Measurements from ENCODE around the gene ENHO. TPM values are rescaled to one million over a fixed set of nuclear protein-coding genes. Genes with fewer than 3 reads are reported as not detected.

ENHO gene
- total and polyA plus RNA-seq, 11 donors, result 0.26 to 1.2 (median 0.45) TPM; not detected in 2

DNA sequence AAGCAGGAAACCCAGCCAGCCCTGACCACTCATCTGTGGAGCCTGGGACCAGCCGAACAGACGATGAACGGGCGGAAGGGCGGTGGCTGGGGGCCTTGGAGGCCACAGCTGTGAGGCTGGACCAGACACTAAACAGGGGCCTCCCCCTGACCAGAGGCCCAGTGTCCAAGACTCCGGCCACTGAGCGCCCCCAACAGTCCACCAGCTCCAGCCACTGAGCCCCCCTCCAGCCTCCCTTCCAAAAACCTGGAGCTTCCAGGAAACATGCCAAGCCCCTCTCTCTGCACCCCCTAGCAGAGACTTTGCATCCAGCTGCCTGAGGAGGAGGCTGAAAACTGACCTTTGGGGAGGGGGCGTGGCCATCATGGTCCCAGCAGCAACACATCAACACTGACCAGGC lies 43.5 kb upstream of the ENHO start:
- ATAC-seq, result no peak
- intact Hi-C loops (cut with DNase I), result no loop called here
- peak in 2 of 5 donors; percentile 6 to 59 for DNase-seq
- peaks cover 0 to 7% (median 0%) of the 10 kb centered on the region in 12 donors for H3K4me1 ChIP-seq
- H3K9me3 ChIP-seq, result no peaks in the 10 kb centered on the region
- no peak overlapping the region for H3K4me3 ChIP-seq
- no peaks in the 10 kb centered on the region for H3K27me3 ChIP-seq
- H3K27ac ChIP-seq, result no peak overlapping the region
- H3K36me3 ChIP-seq, result no peaks in the 10 kb centered on the region
- 60 to 80% (median 68%) methylated on average over 1 to 8 of the region's 8 CpGs for WGBS, 4 donors
- TF ChIP-seq POLR2A (IDR thresholded peaks at IDR 0.05), result no peak
- TF ChIP-seq, protein P1, sequence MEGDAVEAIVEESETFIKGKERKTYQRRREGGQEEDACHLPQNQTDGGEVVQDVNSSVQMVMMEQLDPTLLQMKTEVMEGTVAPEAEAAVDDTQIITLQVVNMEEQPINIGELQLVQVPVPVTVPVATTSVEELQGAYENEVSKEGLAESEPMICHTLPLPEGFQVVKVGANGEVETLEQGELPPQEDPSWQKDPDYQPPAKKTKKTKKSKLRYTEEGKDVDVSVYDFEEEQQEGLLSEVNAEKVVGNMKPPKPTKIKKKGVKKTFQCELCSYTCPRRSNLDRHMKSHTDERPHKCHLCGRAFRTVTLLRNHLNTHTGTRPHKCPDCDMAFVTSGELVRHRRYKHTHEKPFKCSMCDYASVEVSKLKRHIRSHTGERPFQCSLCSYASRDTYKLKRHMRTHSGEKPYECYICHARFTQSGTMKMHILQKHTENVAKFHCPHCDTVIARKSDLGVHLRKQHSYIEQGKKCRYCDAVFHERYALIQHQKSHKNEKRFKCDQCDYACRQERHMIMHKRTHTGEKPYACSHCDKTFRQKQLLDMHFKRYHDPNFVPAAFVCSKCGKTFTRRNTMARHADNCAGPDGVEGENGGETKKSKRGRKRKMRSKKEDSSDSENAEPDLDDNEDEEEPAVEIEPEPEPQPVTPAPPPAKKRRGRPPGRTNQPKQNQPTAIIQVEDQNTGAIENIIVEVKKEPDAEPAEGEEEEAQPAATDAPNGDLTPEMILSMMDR (IDR thresholded peaks at IDR 0.05), result no peak

DNA sequence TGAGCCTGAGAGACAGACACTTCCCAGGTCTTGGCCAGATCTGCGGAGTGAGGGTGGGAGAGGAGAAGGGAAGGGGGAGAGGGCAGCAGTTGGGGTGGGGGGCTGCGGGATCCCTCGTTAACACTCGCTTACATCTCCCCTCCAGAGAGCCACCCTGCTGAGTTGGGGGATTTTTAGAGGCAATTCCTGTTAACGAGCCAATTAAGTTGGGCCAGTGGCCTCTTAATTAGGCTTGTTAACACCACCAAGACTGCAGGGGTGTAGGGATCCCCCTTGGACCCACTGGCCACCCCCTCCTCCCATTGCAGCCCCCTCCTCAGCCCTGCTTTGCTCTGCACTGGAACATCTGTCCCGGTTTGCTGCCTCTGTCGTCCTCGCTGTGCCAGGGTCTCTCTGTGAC lies 43.1 kb upstream of the ENHO start:
- 72 to 80% (median 74%) methylated on average over 8 of the region's 8 CpGs for WGBS, 4 donors
- DNase-seq, result no peak
- ATAC-seq, result no peak
- TF ChIP-seq POLR2A (IDR thresholded peaks at IDR 0.05), result no peak
- TF ChIP-seq, protein P1 (IDR thresholded peaks at IDR 0.05), result no peak
- Histone ChIP-seq H3K9me3 (no peaks in the 10 kb centered on the region), H3K27ac (no peak overlapping the region), H3K36me3 (no peaks in the 10 kb centered on the region), H3K4me3 (no peak overlapping the region), H3K4me1 (peaks cover 0 to 10% (median 2%) of the 10 kb centered on the region in 12 donors), H3K27me3 (no peaks in the 10 kb centered on the region)
- intact Hi-C loops (cut with DNase I), result no loop called here

DNA sequence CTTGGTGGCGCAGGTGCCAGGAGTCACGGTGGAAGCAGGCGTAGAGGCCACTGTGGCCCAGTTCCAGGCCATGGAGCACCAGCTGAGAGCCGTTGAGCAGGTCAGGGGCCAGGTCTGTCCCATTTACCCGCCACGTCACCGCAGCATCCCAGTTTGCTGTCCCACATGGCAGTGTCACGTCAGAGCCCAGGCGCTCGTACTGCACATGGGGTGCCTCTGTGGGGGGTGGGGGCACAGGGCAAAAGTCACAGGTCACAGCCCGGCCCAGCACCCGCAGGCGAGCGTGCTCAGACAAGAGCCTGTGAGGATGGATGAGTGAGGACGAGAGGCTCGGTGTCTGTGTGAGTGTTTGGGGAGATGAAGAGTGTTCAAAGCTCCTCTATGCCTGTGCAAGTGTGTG lies 41.8 kb upstream of the ENHO start:
- no peak for TF ChIP-seq POLR2A (IDR thresholded peaks at IDR 0.05)
- TF ChIP-seq, protein P1 (IDR thresholded peaks at IDR 0.05), result no peak
- peak in 1 of 5 donors; percentile 14 for DNase-seq
- H3K27me3 ChIP-seq, result peaks cover 0 to under 1% (median 0%) of the 10 kb centered on the region in 9 donors

DNA sequence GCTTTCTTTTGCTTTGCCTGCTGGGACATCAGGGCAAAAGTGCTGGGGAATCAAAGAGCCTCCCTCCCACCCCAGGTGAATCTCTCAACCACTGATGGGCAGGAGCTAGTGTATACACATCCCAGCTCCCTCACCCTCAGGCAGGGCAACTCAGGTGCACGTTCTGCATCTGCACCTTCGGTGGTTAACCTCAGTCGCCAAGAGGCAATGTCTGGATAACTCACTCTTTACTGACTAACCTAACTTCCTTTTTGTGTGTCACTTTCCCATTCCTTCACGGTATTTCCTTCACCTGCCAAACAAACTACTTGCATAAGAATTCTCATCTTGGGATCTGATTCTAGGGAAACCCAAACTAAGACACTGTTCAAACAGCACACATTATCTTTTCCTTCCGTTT lies 40.5 kb upstream of the ENHO start:
- WGBS, 4 donors, result 83 to 85% (median 85%) methylated on average over 5 of the region's 5 CpGs
- ATAC-seq, result no peak

More for the DNA sequence above, 41.8 kb upstream of the ENHO start:
- no peak for ATAC-seq
- Histone ChIP-seq H3K9me3 (no peaks in the 10 kb centered on the region), H3K27ac (no peak overlapping the region), H3K36me3 (no peaks in the 10 kb centered on the region), H3K4me1 (peaks cover 0 to 16% (median 13%) of the 10 kb centered on the region in 12 donors), H3K4me3 (no peak overlapping the region)
- intact Hi-C loops (cut with DNase I), result no loop called here
- WGBS, 4 donors, result 94 to 97% (median 95%) methylated on average over 6 to 16 of the region's 16 CpGs

More for the DNA sequence above, 40.5 kb upstream of the ENHO start:
- intact Hi-C loops (cut with DNase I), result no loop called here
- no peaks in the 10 kb centered on the region for H3K9me3 ChIP-seq
- TF ChIP-seq, protein P1 (IDR thresholded peaks at IDR 0.05), result no peak
- TF ChIP-seq POLR2A (IDR thresholded peaks at IDR 0.05), result no peak
- no peak for DNase-seq
- peaks cover 0 to 9% (median 0%) of the 10 kb centered on the region in 9 donors for H3K27me3 ChIP-seq
- no peaks in the 10 kb centered on the region for H3K36me3 ChIP-seq
- H3K27ac ChIP-seq, result no peak overlapping the region
- no peak overlapping the region for H3K4me3 ChIP-seq
- H3K4me1 ChIP-seq, result peaks cover 0 to 25% (median 20%) of the 10 kb centered on the region in 12 donors
